PC-9 (cell line): ENCODE results near the gene DYNLT2. TPM values are rescaled to one million over a fixed set of nuclear protein-coding genes. Genes with fewer than 3 reads are reported as not detected.

Experiments
- BruUV-seq: library from RNA; stranded (reverse); fragments of 400-500 nt; replicated peaks from 2 replicates; lab custom pipeline; 2021; lab: Mats Ljungman, UMichigan
- CTCF ChIA-PET: fragments of 300-600 bp; sonication (Branson Sonifier 250); formaldehyde crosslinking; loops from one replicate; lab custom pipeline; 2022; ENCODE audit warnings: antibody characterized with exemption; lab: Charles Lee
- POLR2A ChIA-PET: fragments of 300-600 bp; sonication (Branson Sonifier 250); formaldehyde crosslinking; loops from one replicate; lab custom pipeline; 2022; ENCODE audit warnings: antibody characterized with exemption; ENCODE audit not compliant: unreplicated experiment; lab: Charles Lee
- DNase-seq, 2 experiments: peaks; one replicate each; pipeline versions ENCODE4 v3.0.0 to v3.0.0-alpha.2; 2015 to 2022; ENCODE audit warnings: mixed read lengths in 1 of 2
- H2AFZ ChIP-seq: fragments of 200-600 bp; sonication (generic); 2 replicates; pipeline ENCODE4 v1.8.1; 2017; ENCODE audit warnings: antibody characterized with exemption
- H3F3A ChIP-seq: fragments of 200-600 bp; sonication (generic); 2 replicates; pipeline ENCODE4 v1.8.1; 2017; ENCODE audit warnings: antibody characterized with exemption, mild to moderate bottlenecking, low read depth; ENCODE audit not compliant: insufficient read depth
- H3K27ac ChIP-seq: fragments of 200-600 bp; sonication (generic); 2 replicates; pipeline ENCODE4 v1.6.1; 2016; ENCODE audit warnings: mixed run types
- H3K27me3 ChIP-seq: fragments of 200-600 bp; sonication (generic); 2 replicates; pipeline ENCODE4 v1.6.1; 2016; ENCODE audit warnings: low read depth, mixed run types; ENCODE audit not compliant: insufficient read depth
- H3K36me3 ChIP-seq: fragments of 200-600 bp; sonication (generic); 2 replicates; pipeline ENCODE4 v1.6.1; 2016; ENCODE audit warnings: low read depth, mixed run types
- H3K4me1 ChIP-seq: fragments of 200-600 bp; sonication (generic); replicated peaks from 2 replicates; pipeline ENCODE4 v1.6.1; 2016; ENCODE audit warnings: mixed run types; ENCODE audit not compliant: insufficient read depth
- H3K4me2 ChIP-seq: fragments of 200-600 bp; sonication (generic); 2 replicates; pipeline ENCODE4 v1.6.1; 2017; ENCODE audit warnings: mixed run types
- H3K4me3 ChIP-seq: fragments of 200-600 bp; sonication (generic); 2 replicates; pipeline ENCODE4 v1.6.1; 2016; ENCODE audit warnings: mixed run types
- H3K79me2 ChIP-seq: fragments of 200-600 bp; sonication (generic); 2 replicates; pipeline ENCODE4 v1.6.1; 2017; ENCODE audit warnings: low read depth, mixed run types
- H3K9me2 ChIP-seq: fragments of 200-600 bp; sonication (generic); 2 replicates; pipeline ENCODE4 v1.8.1; 2017; ENCODE audit warnings: mild to moderate bottlenecking; ENCODE audit not compliant: insufficient read depth
- H3K9me3 ChIP-seq: fragments of 200-600 bp; sonication (generic); 2 replicates; pipeline ENCODE4 v1.8.1; 2016; ENCODE audit warnings: low read depth; ENCODE audit not compliant: insufficient read depth
- H4K20me1 ChIP-seq: fragments of 200-600 bp; sonication (generic); 2 replicates; pipeline ENCODE4 v1.8.1; 2017; ENCODE audit not compliant: insufficient read depth
- CTCF ChIP-seq: fragments of 200-600 bp; sonication (generic); conservative IDR thresholded peaks from 2 replicates; pipeline ENCODE4 v1.6.1; 2017; ENCODE audit warnings: mixed run types, antibody characterized with exemption, mild to moderate bottlenecking, moderate library complexity
- EZH2 ChIP-seq: fragments of 200-600 bp; sonication (generic); IDR thresholded peaks from 2 replicates; pipeline ENCODE4 v1.8.0; 2017; ENCODE audit warnings: antibody characterized with exemption, low read depth
- intact Hi-C: fragments of 100-400 bp; cut with micrococcal nuclease; formaldehyde crosslinking; loops from one replicate; pipeline ENCODE4 v1.10.0; 2022; ENCODE audit not compliant: unreplicated experiment
- total RNA-seq: library from RNA; stranded (reverse); gene quantifications from 2 replicates; pipeline ENCODE4 v1.2.3, GENCODE V29; 2021

The DYNLT2 gene
- total RNA-seq, 1 experiment from 2014 or later: 1.5 TPM

GRCh38 chr6:169783971-169784820 lies 32.8 kb upstream of the DYNLT2 start:
- intact Hi-C loops: no loop called here
- no TSS peak for BruUV-seq
- DNase-seq: no peak
- Histone ChIP-seq H3K79me2 (no peaks in the 10 kb centered on the region), H4K20me1 (no peaks in the 10 kb centered on the region), H3F3A (no peaks in the 10 kb centered on the region), H3K27ac (no peak overlapping the region), H2AFZ (no peak overlapping the region), H3K4me3 (no peak overlapping the region), H3K9me2 (no peaks in the 10 kb centered on the region), H3K9me3 (no peaks in the 10 kb centered on the region), H3K27me3 (peaks cover 14% of the 10 kb centered on the region), H3K4me2 (no peak overlapping the region), H3K4me1 (no peaks in the 10 kb centered on the region), H3K36me3 (no peaks in the 10 kb centered on the region)
- ChIA-PET POLR2A (no interaction called here), CTCF (no interaction called here)
- TF ChIP-seq EZH2: no peak
- no peak for TF ChIP-seq CTCF

- no peaks in the 10 kb centered on the region for H4K20me1 ChIP-seq
- peaks cover 6% of the 10 kb centered on the region; the same call in 1 of the 2 replicates for H3K27me3 ChIP-seq
- no TSS peak for BruUV-seq
- CTCF ChIA-PET: no interaction called here
- no peaks in the 10 kb centered on the region for H3K9me3 ChIP-seq
- H3K9me2 ChIP-seq: no peaks in the 10 kb centered on the region
- no peaks in the 10 kb centered on the region for H3F3A ChIP-seq
- POLR2A ChIA-PET: no interaction called here
- no peak overlapping the region for H3K27ac ChIP-seq
- H3K79me2 ChIP-seq: no peaks in the 10 kb centered on the region
- intact Hi-C loops: no loop called here
- DNase-seq: no peak
- no peaks in the 10 kb centered on the region for H3K36me3 ChIP-seq
- no peak overlapping the region for H2AFZ ChIP-seq
- H3K4me3 ChIP-seq: no peak overlapping the region
- no peak overlapping the region for H3K4me2 ChIP-seq
- TF ChIP-seq CTCF: no peak
- no peak for TF ChIP-seq EZH2
- H3K4me1 ChIP-seq: no peaks in the 10 kb centered on the region
Observed at GRCh38 chr6:169783401-169783800, 32.0 kb upstream of the DYNLT2 start.

GRCh38 chr6:169782966-169783365 lies 31.6 kb upstream of the DYNLT2 start:
- Histone ChIP-seq H3K4me1 (no peaks in the 10 kb centered on the region), H3K9me2 (no peaks in the 10 kb centered on the region), H3K9me3 (no peaks in the 10 kb centered on the region), H2AFZ (no peak overlapping the region), H3K27me3 (peaks cover 2% of the 10 kb centered on the region; the same call in 1 of the 2 replicates), H3K4me3 (no peak overlapping the region), H3K4me2 (no peak overlapping the region), H3K27ac (no peak overlapping the region), H3K79me2 (no peaks in the 10 kb centered on the region), H3F3A (no peaks in the 10 kb centered on the region), H4K20me1 (no peaks in the 10 kb centered on the region), H3K36me3 (no peaks in the 10 kb centered on the region)
- TF ChIP-seq EZH2 (no peak), CTCF (no peak)
- no peak for DNase-seq
- ChIA-PET POLR2A (no interaction called here), CTCF (no interaction called here)
- intact Hi-C loops: no loop called here
- BruUV-seq: no TSS peak
